K562 (cell line): Measurements from ENCODE around the gene HAPLN3. TPM values are rescaled to one million over a fixed set of nuclear protein-coding genes. Genes with fewer than 3 reads are reported as not detected.
A peak's percentile ranks its signal among the peaks of the same experiment; 100 is the strongest.

Experiments
- ATAC-seq: fragments of 200-7000 bp; cut with Tn5 transposase; 3 replicates; pipeline ENCODE4 v1.9.1; 2020; ENCODE audit warnings: moderate library complexity
- BruUV-seq: library from RNA; stranded (reverse); fragments of 400-500 nt; replicated peaks from 2 replicates; lab custom pipeline; 2021; lab: Mats Ljungman, UMichigan
- CTCF ChIA-PET: fragments of 300-600 bp; formaldehyde crosslinking; extraction: SDS; loops from one replicate; lab custom pipeline; 2021; ENCODE audit warnings: low intra/inter-chr PET ratio; lab: Yijun Ruan, JAX
- POLR2A ChIA-PET: fragments of 300-600, 350-650 bp; sonication (Branson Sonifier 250); formaldehyde crosslinking; extraction: SDS; loops from one replicate; lab custom pipeline; 2021; ENCODE audit warnings: antibody characterized with exemption, inconsistent platforms; lab: Yijun Ruan, JAX
- DNase-seq, 4 experiments: peaks; one replicate each; pipeline versions ENCODE4 v3.0.0 to v3.0.0-alpha.2; 2011 to 2018; ENCODE audit warnings: low spot score in 3 of 4, mixed read lengths in 3 of 4; ENCODE audit errors: extremely low read depth in 1 of 4
- FAIRE-seq: peaks from 2 replicates; lab custom pipeline; 2011; peaks lifted over from hg19 to GRCh38; lab: Jason Lieb, UNC
- H2AFZ ChIP-seq: 2 replicates; pipeline ENCODE4 v1.6.0; 2011; ENCODE audit warnings: low read depth, low read length, control low read depth, inconsistent platforms
- H3K27ac ChIP-seq: fragments of 200-600 bp; 3 replicates; pipeline ENCODE4 v1.8.0; 2011; ENCODE audit warnings: low read depth, mild to moderate bottlenecking, control low read depth, inconsistent platforms, low read length, moderate library complexity, mixed read lengths; ENCODE audit errors: extremely low read depth
- H3K27me3 ChIP-seq, 2 experiments: fragments of 300-600 bp in 1 of 2; 2 replicates in 1 of 2; 3 replicates in 1 of 2; pipeline versions ENCODE4 v1.6.0 to v1.8.0; 2011; ENCODE audit warnings: inconsistent platforms in 2 of 2, low read length in 2 of 2, mild to moderate bottlenecking in 1 of 2, mixed read lengths in 1 of 2, moderate library complexity in 1 of 2; ENCODE audit not compliant: control insufficient read depth in 2 of 2, insufficient read depth in 2 of 2
- H3K36me3 ChIP-seq: fragments of 300-600 bp; 3 replicates; pipeline ENCODE4 v1.8.0; 2011; ENCODE audit warnings: mild to moderate bottlenecking, low read length, inconsistent platforms; ENCODE audit not compliant: control insufficient read depth, insufficient read depth
- H3K4me1 ChIP-seq, 2 experiments: fragments of 200-600 bp in 1 of 2; replicated peaks in 1 of 2; 2 replicates in 1 of 2; 3 replicates in 1 of 2; pipeline versions ENCODE4 v1.5.1 to v1.8.0; 2011; ENCODE audit warnings: inconsistent platforms in 2 of 2, low read length in 2 of 2, mild to moderate bottlenecking in 1 of 2, mixed read lengths in 1 of 2, moderate library complexity in 1 of 2; ENCODE audit not compliant: control insufficient read depth in 2 of 2, insufficient read depth in 2 of 2
- H3K4me2 ChIP-seq: 2 replicates; pipeline ENCODE4 v1.6.1; 2011; ENCODE audit warnings: low read length, control low read depth, inconsistent platforms, mixed read lengths; ENCODE audit not compliant: insufficient read depth
- H3K4me3 ChIP-seq: fragments of 200-600 bp; sonication (generic), shearing (Covaris generic); 2 replicates; pipeline ENCODE4 v1.5.1; 2016; ENCODE audit warnings: control low read depth, inconsistent platforms
- H3K79me2 ChIP-seq: fragments of 200-600 bp; 3 replicates; pipeline ENCODE4 v1.8.0; 2011; ENCODE audit warnings: low read length, inconsistent platforms; ENCODE audit not compliant: control insufficient read depth, insufficient read depth
- H3K9ac ChIP-seq, 2 experiments: 2 replicates each; pipeline versions ENCODE4 v1.6.0 to v1.6.1; 2011; ENCODE audit warnings: low read depth in 2 of 2, low read length in 2 of 2, control low read depth in 1 of 2, inconsistent platforms in 1 of 2, mild to moderate bottlenecking in 1 of 2, mixed read lengths in 1 of 2; ENCODE audit not compliant: insufficient read depth in 1 of 2
- H3K9me1 ChIP-seq: one replicate; pipeline ENCODE4 v1.6.0; 2011; ENCODE audit warnings: inconsistent platforms, mild to moderate bottlenecking, low read length, moderate library complexity; ENCODE audit not compliant: control insufficient read depth, insufficient read depth
- H3K9me3 ChIP-seq: replicated peaks from 2 replicates; pipeline ENCODE4 v1.5.1; 2011; ENCODE audit warnings: low read depth, low read length, inconsistent platforms; ENCODE audit not compliant: control insufficient read depth, insufficient read depth
- H4K20me1 ChIP-seq: replicated peaks from 2 replicates; pipeline ENCODE4 v1.6.1; 2011; ENCODE audit warnings: low read length, inconsistent platforms, mixed read lengths; ENCODE audit not compliant: control insufficient read depth, insufficient read depth
- CEBPZ ChIP-seq: fragments of 150-350 bp; IDR thresholded peaks from 2 replicates; pipeline ENCODE4 v1.6.1; 2014; ENCODE audit warnings: low read depth, mild to moderate bottlenecking, low read length, borderline replicate concordance
- HCFC1 ChIP-seq: IDR thresholded peaks from 2 replicates; pipeline ENCODE4 v1.6.1; 2012; ENCODE audit warnings: low read depth, low read length, improper control_type of control experiment
- HDAC2 ChIP-seq: fragments of 450-650 bp; IDR thresholded peaks from 2 replicates; pipeline ENCODE4 v1.6.1; 2016; ENCODE audit warnings: mild to moderate bottlenecking
- HDAC6 ChIP-seq: IDR thresholded peaks from 2 replicates; pipeline ENCODE4 v1.6.1; 2012; ENCODE audit warnings: low read depth, mild to moderate bottlenecking, control low read depth, inconsistent platforms, low read length, moderate library complexity
- KDM1A ChIP-seq, 2 experiments: fragments of 450-650 bp; IDR thresholded peaks; 2 replicates each; pipeline ENCODE4 v1.6.1; 2016; ENCODE audit warnings: mild to moderate bottlenecking in 2 of 2
- MAZ ChIP-seq, 2 experiments: fragments of 450-650 bp in 1 of 2; sonication (generic) in 1 of 2; formaldehyde crosslinking; IDR thresholded peaks in 1 of 2; conservative IDR thresholded peaks in 1 of 2; 2 replicates each; pipeline versions ENCODE4 v1.4.0 to v1.5.0; 2020; ENCODE audit warnings: mild to moderate bottlenecking in 1 of 2, missing genetic modification reagents in 1 of 2
- PTBP1 ChIP-seq: fragments of 200-400 bp; formaldehyde crosslinking; IDR thresholded peaks from 2 replicates; pipeline ENCODE4 v1.6.1; 2017; ENCODE audit warnings: low read depth, low read length
- PURB ChIP-seq: sonication (generic); formaldehyde crosslinking; IDR thresholded peaks from 2 replicates; pipeline ENCODE4 v1.9.0; 2021; ENCODE audit warnings: low read depth, mild to moderate bottlenecking, missing genetic modification reagents
- RBBP5 ChIP-seq: fragments of 200-600 bp; sonication (generic); IDR thresholded peaks from 2 replicates; pipeline ENCODE4 v1.6.1; 2012; ENCODE audit warnings: borderline replicate concordance, mild to moderate bottlenecking, low read length, control low read depth, inconsistent platforms; ENCODE audit not compliant: insufficient read depth, poor library complexity, severe bottlenecking
- RCOR1 ChIP-seq, 2 experiments: IDR thresholded peaks; 2 replicates each; pipeline ENCODE4 v1.6.1; 2012; ENCODE audit warnings: low read depth in 2 of 2, low read length in 2 of 2, borderline replicate concordance in 1 of 2, improper control_type of control experiment in 1 of 2
- SRF ChIP-seq, 2 experiments: fragments of 250-450, 450-650 bp in 1 of 2; sonication (Bioruptor Pico) in 1 of 2; sonication (generic) in 1 of 2; formaldehyde crosslinking; IDR thresholded peaks; 2 replicates each; pipeline versions ENCODE4 v1.5.0 to v1.5.1; 2020 to 2022; ENCODE audit warnings: mild to moderate bottlenecking in 1 of 2, missing genetic modification reagents in 1 of 2
- TCF7L2 ChIP-seq: fragments of 150-350 bp; IDR thresholded peaks from 2 replicates; pipeline ENCODE4 v1.6.1; 2016; ENCODE audit warnings: low read depth, mild to moderate bottlenecking, low read length, moderate library complexity
- WGBS: fragments of 100-300 bp; shearing (Covaris generic); methylation state at CpG from one replicate; pipeline ENCODE4 v1.1.6; 2016; ENCODE audit warnings: low coverage, mixed read lengths; ENCODE audit not compliant: insufficient coverage; ENCODE audit errors: missing lambda C conversion rate; 5-methylcytosine and 5-hydroxymethylcytosine counted together
- in situ Hi-C: fragments of 300-500 bp; cut with MboI; formaldehyde crosslinking; loops from 4 replicates; pipeline ENCODE4 v1.15.0; 2018; ENCODE audit warnings: inconsistent platforms, mixed read lengths
- intact Hi-C: fragments of 100-400 bp; cut with micrococcal nuclease; formaldehyde crosslinking; loops from 2 replicates; pipeline ENCODE4 v1.14.2; 2022
- polyA plus RNA-seq, 8 experiments: library from polyadenylated mRNA; depleted of rRNA in 4 of 8; stranded (reverse) in 5 of 8; unstranded in 3 of 8; fragments of >200 nt; fragmentation: Nextera tagmentation in 2 of 8; fragmentation: Illumina TruSeq in 1 of 8; extraction: Ambion mirVana in 2 of 8; extraction: Trizol in 1 of 8; gene quantifications; 2 replicates each; pipeline versions ENCODE4 v1.2.1 to v1.2.3, GENCODE V29; 2011 to 2014; ENCODE audit warnings: inconsistent platforms in 1 of 8, missing spikeins in 1 of 8
- total RNA-seq, 7 experiments: library from RNA; depleted of rRNA in 6 of 7; stranded (reverse); fragments of >200 nt in 6 of 7; fragmentation: Illumina TruSeq in 2 of 7; extraction: Trizol in 2 of 7; gene quantifications; 2 replicates each; pipeline versions ENCODE4 v1.2.1 to v1.2.3, GENCODE V29; 2011 to 2021; ENCODE audit warnings: low replicate concordance in 1 of 7

HAPLN3 gene
- total and polyA plus RNA-seq, 9 of the 15 experiments (the other 6 are each of a cell fraction or from before 2014, with no cell fraction given) = 0.04 to 2.4 (median 0.65) TPM

GRCh38 chr15:88880944-88881740 is 14.2 kb downstream of the HAPLN3 start (continued):
- TF ChIP-seq HDAC2 (peak; percentile 75; the same call in 1 of the 2 replicates), RBBP5 (no peak), PTBP1 (0 out of 2 replicates have a peak, but pooled peaks have one; percentile 65), KDM1A (IDR thresholded peaks at IDR 0.05) (peak; percentile 57 to 73)

DNA sequence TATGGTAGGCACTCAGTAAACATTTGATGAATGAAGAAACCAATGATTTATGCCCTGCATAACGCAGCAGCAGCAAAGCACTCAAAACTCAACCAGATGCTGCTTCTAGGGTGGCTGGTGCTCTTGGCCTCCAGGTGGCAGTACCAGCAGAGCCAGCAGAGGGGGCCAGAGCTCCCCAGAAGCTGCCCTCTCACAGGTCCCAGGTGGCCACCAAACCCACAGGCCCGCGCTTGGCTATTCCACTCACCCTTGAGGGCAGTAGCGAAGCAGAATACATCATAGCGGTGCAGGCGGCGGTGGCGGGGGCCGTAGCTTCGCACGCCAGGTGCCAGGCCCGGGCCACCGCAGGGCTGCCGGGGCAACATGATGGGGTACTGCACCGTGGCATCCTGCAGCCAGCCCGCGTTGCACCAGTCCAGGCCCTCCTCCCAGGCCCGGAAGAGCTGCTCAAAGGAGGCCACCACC is 16.6 kb downstream of the HAPLN3 start:
- Histone ChIP-seq H2AFZ (no peak overlapping the region), H3K27ac (no peak overlapping the region), H3K4me3 (no peak overlapping the region), H3K36me3 (no peaks in the 10 kb centered on the region), H3K79me2 (no peaks in the 10 kb centered on the region), H3K27me3 (peaks cover 11 to 36% of the 10 kb centered on the region in 2 experiments; a peak in 3 of 5 replicates), H3K9ac (no peak overlapping the region), H3K4me2 (no peak overlapping the region), H3K9me3 (no peaks in the 10 kb centered on the region), H3K4me1 (peaks cover 8 to 34% of the 10 kb centered on the region in 2 experiments; a peak in 4 of 5 replicates), H3K9me1 (no peaks in the 10 kb centered on the region), H4K20me1 (peaks cover 5% of the 10 kb centered on the region; the same call in 1 of the 2 replicates)
- intact Hi-C loops (no loop called here), in situ Hi-C loops (no loop called here)
- peak; percentile 82 for FAIRE-seq
- POLR2A ChIA-PET = interaction anchor here (0.6 to 1.4 kb wide), 9 partner anchors 9 to 167 kb away, joined by 3 to 5 read pairs (median 3); no protein-coding TSS in a partner anchor
- peak; percentile 74 to 83 (median 83) for DNase-seq
- WGBS = 25% methylated on average over 14 of the region's 18 CpGs
- BruUV-seq = no TSS peak
- ATAC-seq = peak; percentile 96
- CTCF ChIA-PET = interaction anchor here (1.3 kb wide), 1 partner anchor 299 kb away, joined by 4 read pairs; no protein-coding TSS in a partner anchor
- TF ChIP-seq HDAC6 (no peak), RCOR1 (IDR thresholded peaks at IDR 0.05; ENCODE audit: borderline replicate concordance in 1 of 2, low read depth in 2 of 2, low read length in 2 of 2) (0 out of 4 replicates have a peak, but pooled peaks of 1 of the 2 experiments have one; percentile 8), SRF (CRISPR knock-in tag; IDR thresholded peaks at IDR 0.05) (peak in 1 of 2 experiments; percentile 37; a peak in 1 of 4 replicates), CEBPZ (no peak), MAZ (CRISPR knock-in tag; conservative IDR thresholded peaks at IDR 0.05 in 1 of 2, IDR thresholded peaks at IDR 0.05 in 1 of 2) (peak in 1 of 2 experiments; percentile 51; a peak in 2 of 4 replicates), TCF7L2 (no peak), PURB (CRISPR knock-in tag) (no peak), HCFC1 (no peak)
